ENCODE results near the gene BMP10. TPM values are rescaled to one million over a fixed set of nuclear protein-coding genes. Genes with fewer than 3 reads are reported as not detected.

BMP10 gene
- total and polyA plus RNA-seq, 2 of the 8 experiments (the other 6 are each of a cell fraction or from before 2014, with no cell fraction given) = not detected

DNA sequence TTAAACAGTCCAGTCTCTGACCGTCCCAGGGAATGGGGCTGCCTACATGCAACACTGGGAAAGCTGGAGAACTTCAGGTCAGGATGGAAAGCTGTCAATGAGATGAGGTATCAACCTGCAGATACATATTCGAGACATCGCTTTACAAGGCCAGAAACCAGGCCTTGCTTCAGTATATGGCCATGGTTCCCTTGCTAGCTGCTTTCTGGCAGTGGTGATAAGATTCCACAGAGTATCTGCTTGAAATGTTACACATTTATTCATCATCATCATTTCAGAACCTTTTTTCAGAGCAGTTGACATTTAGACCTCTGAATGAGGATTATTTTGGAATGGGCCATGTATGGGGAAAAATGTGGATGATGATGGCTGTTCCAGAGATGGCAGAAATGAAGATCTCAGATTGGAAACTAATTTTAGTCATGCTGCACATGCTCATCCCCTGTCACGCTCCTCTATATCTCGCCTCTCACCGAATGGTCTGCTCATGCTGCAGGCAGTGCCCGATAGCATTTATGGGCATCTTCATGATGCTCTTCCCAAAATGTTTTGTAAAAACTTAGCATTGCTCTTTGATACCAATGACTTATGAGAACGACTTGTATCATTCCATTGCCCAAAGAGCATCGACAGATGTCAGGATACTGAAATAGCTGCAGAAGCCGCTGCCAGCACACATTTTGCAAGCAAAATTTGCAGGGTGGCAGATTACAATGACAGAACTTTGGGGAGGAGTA is 14.0 kb upstream of the BMP10 start:
- Histone ChIP-seq H2BK5ac (ENCODE audit: low read depth, low read length) (no peak overlapping the region), H2BK120ac (replicated peaks; ENCODE audit: low read depth, low read length) (no peak overlapping the region), H4K91ac (replicated peaks; ENCODE audit: insufficient read length, low read length) (no peak overlapping the region), H3K27me3 (replicated peaks in 1 of 4; ENCODE audit: control insufficient read depth in 3 of 4, extremely low read depth in 1 of 4, insufficient read depth in 3 of 4, low read length in 3 of 4) (no peaks in the 10 kb centered on the region), H3K18ac (ENCODE audit: extremely low read depth, low read length) (no peak overlapping the region), H3K23ac (ENCODE audit: insufficient read length) (no peak overlapping the region), H2AFZ (ENCODE audit: low read length) (no peak overlapping the region), H3K9me3 (ENCODE audit: insufficient read depth in 2 of 2, low read depth in 1 of 2, low read length in 1 of 2) (no peaks in the 10 kb centered on the region), H4K5ac (ENCODE audit: insufficient read length, low read depth, low read length) (no peak overlapping the region), H2BK15ac (ENCODE audit: low read length) (no peak overlapping the region), H2AK5ac (ENCODE audit: low read depth, low read length) (no peak overlapping the region), H3K4me2 (ENCODE audit: insufficient read depth in 1 of 2, low read depth in 2 of 2, low read length in 2 of 2) (no peak overlapping the region), H2BK12ac (ENCODE audit: low read depth, low read length) (no peak overlapping the region), H3K79me2 (ENCODE audit: control insufficient read depth in 1 of 2, insufficient read depth in 2 of 2, low read length in 2 of 2) (no peaks in the 10 kb centered on the region), H3K79me1 (ENCODE audit: low read depth, low read length) (no peaks in the 10 kb centered on the region), H3K4me3 (ENCODE audit: extremely low read depth in 1 of 4, insufficient read depth in 2 of 4, low read depth in 3 of 4, low read length in 4 of 4) (no peak overlapping the region), H4K8ac (ENCODE audit: extremely low read depth, insufficient read depth, low read length) (no peak overlapping the region), H3K27ac (ENCODE audit: low read depth, low read length) (no peak overlapping the region), H2BK20ac (ENCODE audit: low read length) (no peak overlapping the region), H3K4me1 (replicated peaks in 1 of 4; ENCODE audit: control insufficient read depth in 3 of 4, insufficient read depth in 4 of 4, low read length in 3 of 4) (no peaks in the 10 kb centered on the region), H3K14ac (ENCODE audit: insufficient read length) (no peak overlapping the region), H3K9ac (replicated peaks in 1 of 4; ENCODE audit: extremely low read depth in 1 of 4, low read depth in 3 of 4, low read length in 3 of 4) (no peak overlapping the region), H3K23me2 (ENCODE audit: low read depth, low read length) (no peaks in the 10 kb centered on the region), H3K36me3 (ENCODE audit: control insufficient read depth in 2 of 4, insufficient read depth in 4 of 4, low read length in 3 of 4) (no peaks in the 10 kb centered on the region), H3K4ac (replicated peaks; ENCODE audit: insufficient read length, low read depth, low read length) (no peak overlapping the region), H4K20me1 (replicated peaks in 1 of 2; ENCODE audit: control insufficient read depth in 1 of 2, insufficient read depth in 2 of 2, low read length in 2 of 2) (no peaks in the 10 kb centered on the region), H3K56ac (replicated peaks; ENCODE audit: insufficient read length, low read depth, low read length) (no peak overlapping the region)
- CTCF ChIA-PET (ENCODE audit: partially characterized antibody) = interaction anchor here (0.6 to 1.0 kb wide), 5 partner anchors 44 to 698 kb away, joined by 3 to 4 read pairs (median 3); no protein-coding TSS in a partner anchor
- TF ChIP-seq BACH1 (IDR thresholded peaks at IDR 0.05; ENCODE audit: low read length) (no peak), KDM1A (IDR thresholded peaks at IDR 0.05; ENCODE audit: borderline replicate concordance, low read length) (no peak), TCF12 (IDR thresholded peaks at IDR 0.05; ENCODE audit: low read depth, low read length) (no peak), ZNF274 (IDR thresholded peaks at IDR 0.05; ENCODE audit: borderline replicate concordance, extremely low read depth, low read length) (no peak), CBX8 (IDR thresholded peaks at IDR 0.05; ENCODE audit: borderline replicate concordance, low read depth, low read length) (no peak), GTF2F1 (IDR thresholded peaks at IDR 0.05; ENCODE audit: borderline replicate concordance, low read depth, low read length) (no peak), NRF1 (IDR thresholded peaks at IDR 0.05; ENCODE audit: low read depth, low read length) (no peak), POLR2AphosphoS5 (IDR thresholded peaks at IDR 0.05; ENCODE audit: low read depth, low read length) (no peak), FOSL1 (IDR thresholded peaks at IDR 0.05; ENCODE audit: insufficient read depth, low read depth, low read length) (no peak), SIX5 (IDR thresholded peaks at IDR 0.05; ENCODE audit: low read depth, low read length) (no peak), EZH2 (IDR thresholded peaks at IDR 0.05; ENCODE audit: low read depth, low read length, severe bottlenecking) (no peak), ASH2L (IDR thresholded peaks at IDR 0.05; ENCODE audit: low read length) (no peak)
- POLR2A ChIA-PET (ENCODE audit: partially characterized antibody) = interaction anchor here (0.6 kb wide), 1 partner anchor 9 kb away, joined by 4 read pairs; no protein-coding TSS in a partner anchor
- DNase-seq (ENCODE audit: low read depth in 1 of 2, low spot score in 2 of 2) = no peak
- WGBS, 2 experiments (ENCODE audit: extremely low coverage in 1 of 2, insufficient coverage in 1 of 2, insufficient read length in 1 of 2, insufficient replicate concordance in 2 of 2, low coverage in 1 of 2, low lambda C conversion rate in 2 of 2, missing lambda C conversion rate in 1 of 2) = 93% methylated on average over 10 of the region's 10 CpGs; no CpG with 5 or more reads in 1 of the 2 experiments
- FAIRE-seq = no peak
